NCI-H345 treated with DMSO at 0.1 percent for 48 hours (cell line): ENCODE measurements around the gene MRPL49.
"Not testable (repeated sequence)": the region's sequence is repeated elsewhere in the genome, so short reads cannot be mapped to it uniquely, and the experiment has no call there.

Experiments
- DNase-seq: peaks from one replicate; lab custom pipeline; 2025; ENCODE audit not compliant: unreplicated experiment; lab: John Stamatoyannopoulos, UW

Gene MRPL49

DNA sequence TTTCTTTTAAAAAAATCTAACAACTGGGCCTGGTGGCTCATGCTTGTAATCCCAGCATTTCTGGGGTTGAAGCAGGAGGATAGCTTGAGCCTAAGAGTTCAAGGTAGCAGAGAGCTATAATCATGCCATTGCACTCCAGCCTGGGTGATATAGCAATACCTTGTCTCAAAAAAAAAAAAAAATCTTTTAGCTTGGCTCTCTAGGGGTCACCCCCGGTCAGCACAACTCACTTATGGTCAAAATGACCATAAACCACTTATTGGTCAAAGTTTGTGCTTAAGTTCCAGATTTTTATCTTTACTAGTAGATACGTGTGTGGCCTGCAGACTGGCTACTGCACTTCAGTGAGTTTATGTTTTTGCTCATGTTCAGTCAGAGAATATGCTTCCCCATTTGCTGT lies 41.6 kb downstream of the MRPL49 start:
- no peak for DNase-seq

DNA sequence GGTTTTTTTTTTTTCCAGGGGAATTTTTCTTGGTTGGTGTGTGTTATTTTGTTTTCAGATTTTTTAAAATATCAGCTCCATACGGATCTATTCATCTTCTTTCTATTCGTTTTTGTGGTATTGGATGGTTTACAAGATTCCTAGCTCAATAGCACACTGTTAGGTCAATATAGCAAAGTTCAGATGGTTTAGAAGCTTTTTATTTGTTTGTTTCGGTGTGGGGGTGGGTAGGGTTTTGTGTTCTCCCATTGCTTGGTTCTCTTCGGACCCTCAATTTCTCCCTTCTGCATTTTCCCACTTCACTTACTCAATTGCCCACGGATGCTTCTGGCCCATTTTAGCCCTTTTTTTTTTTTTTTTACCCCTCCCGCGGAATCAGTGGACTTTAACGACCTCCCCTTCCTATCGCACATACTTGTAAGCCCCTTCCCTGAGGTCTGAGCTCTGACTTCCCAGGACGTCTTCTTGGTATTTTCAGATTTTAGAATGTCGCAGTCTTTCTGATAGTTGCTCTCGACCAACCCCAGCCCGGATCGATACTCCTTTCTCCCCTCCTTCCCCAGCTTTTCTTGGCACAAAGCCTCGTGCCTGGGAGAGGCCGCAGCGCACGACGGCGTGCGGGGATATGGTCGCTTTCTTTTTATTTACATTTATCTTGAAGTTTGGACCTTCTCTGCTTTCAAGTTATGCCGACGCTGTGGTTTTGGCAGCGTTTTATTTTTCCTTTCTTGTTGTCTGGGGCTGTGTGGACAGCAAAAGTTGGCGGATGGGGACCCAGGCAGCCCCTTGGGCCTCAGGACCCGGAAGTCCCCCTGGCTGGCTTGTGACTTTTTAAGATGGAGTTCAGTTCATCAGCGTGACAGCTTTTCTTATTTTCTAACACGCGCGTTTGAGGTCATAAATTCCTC lies 43.5 kb downstream of the MRPL49 start:
- DNase-seq = no peak

DNA sequence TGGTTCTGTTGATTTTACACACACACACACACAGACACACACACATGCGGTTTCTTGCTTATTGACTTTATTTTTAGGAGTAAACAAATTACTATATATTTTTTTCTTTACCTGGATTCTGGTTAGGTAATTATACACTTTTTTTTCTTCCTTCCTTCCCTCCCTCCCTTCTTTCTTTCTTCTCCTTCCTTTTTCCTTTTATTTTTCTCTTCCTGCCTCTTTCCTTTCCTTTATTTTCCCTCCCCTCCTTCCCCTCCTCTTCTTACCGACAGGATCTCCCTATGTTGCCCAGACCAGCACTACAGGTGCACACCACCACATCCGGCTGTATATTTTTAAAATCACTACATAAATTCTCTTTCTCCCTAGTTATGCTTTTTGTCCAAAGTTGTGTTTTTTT lies 44.8 kb downstream of the MRPL49 start:
- no peak for DNase-seq

DNA sequence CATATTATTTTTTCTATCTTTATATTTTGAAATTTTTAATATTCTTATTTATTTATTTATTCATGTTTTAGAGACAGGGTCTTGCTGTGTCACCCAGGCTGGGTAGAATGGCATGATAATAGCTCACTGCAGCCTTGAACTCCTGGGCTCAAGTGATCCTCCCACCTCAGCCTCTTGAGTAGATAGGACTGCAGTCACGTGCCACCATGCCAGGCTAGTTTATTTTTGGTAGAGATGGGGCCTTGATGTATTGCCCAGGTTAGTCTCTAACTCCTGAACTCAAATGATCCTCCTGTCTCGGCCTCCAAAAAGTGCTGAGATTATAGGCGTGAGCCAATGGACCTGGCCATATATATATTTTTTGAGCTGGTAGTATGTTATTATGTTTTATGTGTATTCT lies 45.5 kb downstream of the MRPL49 start:
- DNase-seq = no peak

DNA sequence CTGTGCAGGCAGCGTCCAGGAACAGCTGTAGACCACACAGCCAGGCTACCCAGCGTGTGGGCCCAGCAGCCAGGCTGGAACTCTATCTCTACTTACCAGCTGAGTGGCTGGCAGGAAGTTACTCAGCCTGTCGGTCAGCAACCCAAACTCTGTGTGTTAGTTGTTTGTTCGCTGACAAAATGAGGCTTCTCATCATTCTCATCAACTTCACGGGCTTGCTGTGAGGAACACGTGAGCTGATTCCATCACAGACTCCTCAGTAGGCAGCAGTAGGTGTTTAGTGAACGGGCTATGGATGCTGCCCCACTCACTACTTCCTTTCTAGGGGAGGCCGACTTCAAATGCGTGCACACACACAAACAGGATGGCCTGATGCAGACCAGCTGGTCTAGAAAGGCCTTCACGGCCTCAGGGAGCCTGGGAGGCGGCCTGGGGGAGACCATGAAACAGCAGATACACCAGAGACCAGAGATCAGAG lies 47.1 kb downstream of the MRPL49 start:
- DNase-seq = no peak

DNA sequence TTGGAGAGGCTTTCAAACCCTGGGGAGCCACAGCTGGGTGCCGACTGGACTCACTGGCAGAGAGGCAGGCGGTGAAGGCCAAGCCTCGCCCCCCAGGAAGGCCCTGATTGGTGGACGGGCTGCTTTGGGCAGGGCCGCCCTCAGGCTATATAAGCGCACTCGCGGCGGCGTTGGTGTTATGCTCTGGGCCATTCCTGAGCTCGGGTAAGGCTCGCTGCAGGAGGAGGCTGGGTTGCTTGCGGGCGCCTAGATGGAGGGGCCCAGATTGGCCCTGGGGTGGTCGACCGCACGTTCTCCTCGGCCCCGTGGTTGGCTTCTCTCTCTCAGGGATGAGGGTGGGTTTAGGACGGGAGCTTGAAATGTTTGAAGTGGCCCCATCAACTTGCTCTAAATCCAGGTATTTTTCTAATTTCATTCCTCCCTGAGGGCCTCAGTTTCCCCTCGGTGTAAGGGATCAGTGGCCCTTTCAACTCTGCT lies 48.0 kb downstream of the MRPL49 start, which contains the start of gene SPDYC:
SPDYC (plus strand) TSS at position 176 of the 477 bp plus-strand sequence. CDS start 1,125 bp downstream, outside the sequence.
- no peak for DNase-seq

DNA sequence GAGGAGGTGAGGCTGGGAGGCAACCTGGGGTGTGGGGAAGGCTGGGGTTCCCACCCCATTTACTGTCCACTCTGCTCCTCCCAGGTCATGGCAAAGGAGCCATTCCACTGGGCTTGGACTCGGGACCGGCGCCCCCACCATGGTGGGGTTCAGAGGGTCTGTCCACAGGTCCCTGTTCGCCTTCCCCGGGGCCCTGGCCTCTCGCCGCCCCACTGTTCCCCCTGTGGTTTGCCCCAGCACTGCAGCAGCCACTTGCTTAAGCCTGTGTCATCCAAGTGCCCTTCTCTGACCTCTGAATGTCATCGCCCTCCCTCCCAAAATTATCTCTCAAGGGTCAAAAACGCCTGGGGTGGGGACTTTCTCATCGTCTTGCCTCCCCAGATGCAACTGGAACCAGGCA lies 50.5 kb downstream of the MRPL49 start:
- no peak for DNase-seq

DNA sequence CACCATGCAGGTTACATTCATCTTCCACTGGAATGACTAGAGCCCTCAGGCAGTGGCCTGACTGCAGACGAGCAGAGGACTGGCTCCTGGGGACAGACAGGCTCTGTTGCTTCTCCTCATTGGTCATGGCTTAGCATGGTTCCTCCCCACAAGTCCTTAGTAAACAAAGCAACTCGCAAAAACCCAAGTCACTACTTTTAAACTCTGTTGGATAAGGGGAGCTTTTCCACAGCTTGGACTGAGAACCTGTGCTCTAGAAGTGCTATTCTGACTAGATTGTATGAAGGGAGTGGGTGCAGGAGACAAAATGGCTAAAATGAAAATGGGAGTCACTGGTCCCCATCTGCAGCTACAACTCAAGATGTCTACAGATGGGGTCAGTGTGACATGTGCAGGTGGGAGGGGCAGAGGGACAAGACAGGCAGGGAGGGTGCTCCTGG lies 52.5 kb downstream of the MRPL49 start:
- not testable (repeated sequence) for DNase-seq
